Testis (tissue), 3 donors: ENCODE results near the gene LANCL1. TPM values are rescaled to one million over a fixed set of nuclear protein-coding genes. Genes with fewer than 3 reads are reported as not detected.
A peak's percentile ranks its signal among the peaks of the same experiment; 100 is the strongest.

Source experiments
- DNase-seq: peaks from one replicate; pipeline ENCODE4 v3.0.0-alpha.2; 2019
- H3K27ac ChIP-seq, 2 donors: fragments of 200-600 bp; sonication (generic); one replicate each; pipeline ENCODE4 v1.5.1; 2019
- H3K27me3 ChIP-seq: fragments of 200-600 bp; sonication (generic); one replicate; pipeline ENCODE4 v1.5.1; 2019
- H3K36me3 ChIP-seq: fragments of 200-600 bp; sonication (generic); one replicate; pipeline ENCODE4 v1.5.1; 2017; ENCODE audit warnings: low read depth; ENCODE audit errors: missing control alignments
- H3K4me1 ChIP-seq: fragments of 200-600 bp; sonication (generic); one replicate; pipeline ENCODE4 v1.5.1; 2019
- H3K4me3 ChIP-seq, 2 donors: fragments of 200-600 bp; sonication (generic); one replicate each; pipeline ENCODE4 v1.5.1; 2017 to 2019
- H3K9me3 ChIP-seq: fragments of 200-600 bp; sonication (generic); one replicate; pipeline ENCODE4 v1.5.1; 2017
- POLR2A ChIP-seq: fragments of 450-650 bp; IDR thresholded peaks from one replicate; pipeline ENCODE4 v1.6.1; 2017; ENCODE audit warnings: antibody characterized with exemption, mild to moderate bottlenecking, moderate library complexity
- WGBS, 2 donors: methylation state at CpG; one replicate each; pipeline ENCODE4 v1.1.5; 2018; 5-methylcytosine and 5-hydroxymethylcytosine counted together
- intact Hi-C: fragments of 100-400 bp; cut with DNase I; formaldehyde crosslinking; loops from one replicate; pipeline ENCODE4 v1.15.1; 2023; ENCODE audit warnings: low total_unique reads
- polyA plus RNA-seq: library from polyadenylated mRNA; stranded (reverse); fragments of 350-450 nt; fragmentation: Illumina TruSeq; extraction: RNeasy Lipid Tissue Mini Kit (QIAGEN cat#74804); gene quantifications from one replicate; pipeline ENCODE4 v1.2.3, GENCODE V29; 2014; ENCODE audit warnings: low read depth, low replicate concordance; ENCODE audit not compliant: insufficient read depth
- total RNA-seq, 2 donors: library from RNA; depleted of rRNA; stranded (reverse); fragments of >200 nt; gene quantifications; one replicate each; pipeline ENCODE4 v1.2.3, GENCODE V29; 2016
- TF ChIP-seq, protein P1 (sequence below), 3 experiments: fragments of 450-650 bp in 2 of 3; fragments of 200-600 bp in 1 of 3; sonication (generic) in 1 of 3; IDR thresholded peaks; one replicate each; pipeline ENCODE4 v1.5.1; 2016 to 2019; ENCODE audit warnings: antibody characterized with exemption in 3 of 3, mild to moderate bottlenecking in 2 of 3, moderate library complexity in 1 of 3

LANCL1 gene
- total and polyA plus RNA-seq, 3 donors from 2014 or later = 55.6 to 126 (median 59.5) TPM

DNA sequence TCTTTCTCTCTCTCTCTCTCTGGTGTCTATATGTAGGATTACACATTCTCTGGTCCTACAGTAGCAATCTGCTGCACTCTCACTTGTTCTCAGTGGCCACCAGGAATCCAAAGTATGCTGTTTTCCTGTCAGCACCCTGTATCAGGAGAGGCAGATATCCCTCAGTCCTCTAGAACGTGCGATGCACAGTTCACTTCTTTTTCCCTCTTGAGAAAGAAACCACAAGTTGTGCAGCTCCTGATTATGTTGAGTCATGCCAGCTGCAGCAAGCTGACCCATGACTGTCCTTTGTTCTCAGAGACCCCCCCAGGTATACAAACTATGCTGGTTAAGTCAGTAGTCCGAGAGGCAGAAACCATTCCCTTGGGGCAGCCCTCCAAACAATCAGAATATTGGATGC lies 54.6 kb downstream of the LANCL1 start:
- Histone ChIP-seq H3K36me3 (no peaks in the 10 kb centered on the region), H3K27me3 (no peaks in the 10 kb centered on the region), H3K4me3 (no peak overlapping the region), H3K27ac (no peak overlapping the region), H3K9me3 (no peaks in the 10 kb centered on the region), H3K4me1 (no peaks in the 10 kb centered on the region)
- 46 to 54% methylated on average over 3 of the region's 3 CpGs for WGBS, 2 donors
- no peak for TF ChIP-seq POLR2A
- TF ChIP-seq, protein P1, sequence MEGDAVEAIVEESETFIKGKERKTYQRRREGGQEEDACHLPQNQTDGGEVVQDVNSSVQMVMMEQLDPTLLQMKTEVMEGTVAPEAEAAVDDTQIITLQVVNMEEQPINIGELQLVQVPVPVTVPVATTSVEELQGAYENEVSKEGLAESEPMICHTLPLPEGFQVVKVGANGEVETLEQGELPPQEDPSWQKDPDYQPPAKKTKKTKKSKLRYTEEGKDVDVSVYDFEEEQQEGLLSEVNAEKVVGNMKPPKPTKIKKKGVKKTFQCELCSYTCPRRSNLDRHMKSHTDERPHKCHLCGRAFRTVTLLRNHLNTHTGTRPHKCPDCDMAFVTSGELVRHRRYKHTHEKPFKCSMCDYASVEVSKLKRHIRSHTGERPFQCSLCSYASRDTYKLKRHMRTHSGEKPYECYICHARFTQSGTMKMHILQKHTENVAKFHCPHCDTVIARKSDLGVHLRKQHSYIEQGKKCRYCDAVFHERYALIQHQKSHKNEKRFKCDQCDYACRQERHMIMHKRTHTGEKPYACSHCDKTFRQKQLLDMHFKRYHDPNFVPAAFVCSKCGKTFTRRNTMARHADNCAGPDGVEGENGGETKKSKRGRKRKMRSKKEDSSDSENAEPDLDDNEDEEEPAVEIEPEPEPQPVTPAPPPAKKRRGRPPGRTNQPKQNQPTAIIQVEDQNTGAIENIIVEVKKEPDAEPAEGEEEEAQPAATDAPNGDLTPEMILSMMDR (IDR thresholded peaks at IDR 0.05) = no peak
- intact Hi-C loops = no loop called here
- no peak for DNase-seq

DNA sequence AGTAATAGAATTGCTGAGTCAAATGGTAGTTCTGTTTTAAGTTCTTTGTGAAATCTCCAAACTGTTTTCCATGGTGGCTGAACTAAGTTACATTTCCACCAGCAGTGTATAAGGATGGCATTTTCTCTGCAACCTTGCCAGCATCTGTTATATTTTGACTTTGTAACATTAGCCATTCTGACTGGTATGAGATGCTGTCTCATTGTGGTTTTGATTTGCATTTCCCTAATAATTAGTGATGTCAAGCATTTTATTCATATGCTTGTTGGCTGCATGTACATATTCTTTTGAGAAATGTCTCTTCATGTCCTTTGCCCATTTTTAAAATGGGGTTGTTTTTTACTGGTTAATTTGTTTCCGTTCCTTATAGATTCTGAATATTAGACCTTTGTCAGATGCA lies 63.9 kb downstream of the LANCL1 start:
- WGBS, 2 donors = 97 to 100% methylated on average over 1 of the region's 1 CpG
- no peaks in the 10 kb centered on the region for H3K9me3 ChIP-seq
- no peak overlapping the region for H3K4me3 ChIP-seq
- H3K27me3 ChIP-seq = no peaks in the 10 kb centered on the region
- no peaks in the 10 kb centered on the region for H3K36me3 ChIP-seq
- no peaks in the 10 kb centered on the region for H3K4me1 ChIP-seq
- intact Hi-C loops = no loop called here
- H3K27ac ChIP-seq = no peak overlapping the region
- DNase-seq = no peak
- no peak for TF ChIP-seq POLR2A
- TF ChIP-seq, protein P1 (IDR thresholded peaks at IDR 0.05) = no peak

DNA sequence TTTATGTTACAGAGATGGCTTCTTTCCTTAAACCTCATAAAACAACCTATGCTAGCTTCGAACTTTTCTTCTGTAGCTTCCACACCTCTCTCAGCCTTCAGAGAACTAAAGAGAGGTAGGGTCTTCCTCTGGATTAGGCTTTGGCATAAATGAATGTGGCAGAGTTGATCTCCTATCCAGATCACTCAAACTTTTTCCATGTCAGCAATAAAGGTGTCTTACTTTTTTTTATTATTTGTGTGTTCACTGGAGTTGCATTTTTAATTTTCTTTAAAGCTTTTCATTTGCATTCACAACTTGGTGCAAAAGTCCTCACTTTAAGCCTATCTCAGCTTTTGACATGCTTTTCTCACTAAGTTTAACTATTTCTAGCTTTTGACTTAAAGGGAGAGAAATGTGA lies 66.0 kb downstream of the LANCL1 start:
- H3K9me3 ChIP-seq = no peaks in the 10 kb centered on the region
- no peaks in the 10 kb centered on the region for H3K27me3 ChIP-seq

DNA sequence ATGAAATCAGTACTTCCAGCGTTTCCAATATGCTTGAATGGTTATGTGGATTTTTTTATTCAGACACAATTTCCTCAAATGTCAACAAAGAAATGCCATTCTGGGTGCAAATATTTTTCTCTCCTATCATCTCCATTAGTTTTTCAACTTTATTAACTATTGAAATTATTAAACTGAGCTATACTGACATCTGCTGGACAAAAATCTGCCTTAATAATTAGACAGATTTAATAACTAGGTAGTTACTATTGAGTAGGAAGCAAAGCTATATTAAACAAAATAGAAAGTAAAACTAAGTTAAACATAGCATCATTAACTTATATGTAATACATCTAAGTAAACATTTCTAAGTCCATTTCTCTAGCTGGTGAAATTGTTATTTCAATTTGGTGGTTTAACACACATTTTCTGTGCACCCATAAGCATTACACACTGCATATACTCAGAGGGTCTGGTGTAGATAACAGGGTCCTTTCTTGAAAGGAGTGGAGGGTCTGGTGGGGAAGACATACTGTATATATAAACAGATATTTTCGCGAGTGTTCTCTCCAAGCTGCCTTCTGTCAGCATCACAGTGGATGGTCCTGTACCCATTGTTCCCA lies 77.0 kb downstream of the LANCL1 start:
- H3K4me1 ChIP-seq = no peaks in the 10 kb centered on the region
- H3K27me3 ChIP-seq = no peaks in the 10 kb centered on the region
- H3K9me3 ChIP-seq = no peaks in the 10 kb centered on the region
- TF ChIP-seq, protein P1 (IDR thresholded peaks at IDR 0.05) = peak in 1 of 3 experiments; percentile 47
- no peak for TF ChIP-seq POLR2A
- DNase-seq = no peak
- H3K36me3 ChIP-seq = no peaks in the 10 kb centered on the region
- WGBS, 2 donors = 53 to 63% methylated on average over 3 of the region's 3 CpGs
- H3K4me3 ChIP-seq = no peak overlapping the region
- intact Hi-C loops = loop anchor here (10.0 kb wide), 1 partner anchor 165 kb away; no protein-coding TSS in a partner anchor
- H3K27ac ChIP-seq = no peak overlapping the region

More for the DNA sequence above, 66.0 kb downstream of the LANCL1 start:
- Histone ChIP-seq H3K27ac (no peak overlapping the region), H3K4me1 (no peaks in the 10 kb centered on the region), H3K4me3 (no peak overlapping the region), H3K36me3 (no peaks in the 10 kb centered on the region)
- TF ChIP-seq, protein P1 (IDR thresholded peaks at IDR 0.05) = no peak
- TF ChIP-seq POLR2A = no peak
- intact Hi-C loops = no loop called here
- 86 to 90% methylated on average over 1 of the region's 1 CpG for WGBS, 2 donors
- DNase-seq = no peak

DNA sequence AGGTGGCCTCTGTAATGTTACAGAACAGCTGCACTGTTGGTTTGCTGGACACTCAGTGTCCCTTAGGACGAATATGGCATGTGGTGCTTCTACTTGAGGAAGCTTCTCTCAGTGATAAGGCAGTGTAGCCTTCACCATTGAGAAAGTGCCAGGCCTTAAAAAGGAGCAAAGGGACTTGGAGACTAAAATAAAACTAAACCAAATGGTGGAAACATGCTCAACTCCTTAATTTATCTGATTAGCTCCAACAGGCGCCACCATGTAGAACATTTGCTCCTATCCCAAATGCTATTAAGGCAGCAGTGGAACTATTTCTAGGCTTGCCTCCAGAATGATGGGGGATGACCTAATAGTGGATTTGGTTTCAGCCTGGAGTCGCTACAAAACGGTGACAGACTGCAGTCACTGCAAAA lies 84.1 kb downstream of the LANCL1 start:
- no peak for DNase-seq

More for the DNA sequence above, 84.1 kb downstream of the LANCL1 start:
- Histone ChIP-seq H3K27ac (no peak overlapping the region), H3K9me3 (no peaks in the 10 kb centered on the region), H3K4me1 (no peaks in the 10 kb centered on the region), H3K27me3 (no peaks in the 10 kb centered on the region), H3K36me3 (no peaks in the 10 kb centered on the region), H3K4me3 (no peak overlapping the region)
- WGBS, 2 donors = 55 to 60% methylated on average over 4 of the region's 4 CpGs
- intact Hi-C loops = loop anchor here (10.0 kb wide), 1 partner anchor 158 kb away; no protein-coding TSS in a partner anchor
- no peak for TF ChIP-seq POLR2A
- TF ChIP-seq, protein P1 (IDR thresholded peaks at IDR 0.05) = no peak
